Stimulated activated CD8-positive, alpha-beta memory T cell treated with anti-CD3 and anti-CD28 coated beads, Interleukin-4, amount 100 ng/mL, for 1 hour (primary cell): Measurements from ENCODE around the gene USP14.
A peak's percentile ranks its signal among the peaks of the same experiment; 100 is the strongest.
"Not testable (repeated sequence)": the region's sequence is repeated elsewhere in the genome, so short reads cannot be mapped to it uniquely, and the experiment has no call there.

Experiments
- DNase-seq, 2 donors: peaks; one replicate each; pipeline ENCODE4 v3.0.0-alpha.2; 2020; ENCODE audit warnings: low read depth in 2 of 2, low spot score in 1 of 2

Gene USP14

DNA sequence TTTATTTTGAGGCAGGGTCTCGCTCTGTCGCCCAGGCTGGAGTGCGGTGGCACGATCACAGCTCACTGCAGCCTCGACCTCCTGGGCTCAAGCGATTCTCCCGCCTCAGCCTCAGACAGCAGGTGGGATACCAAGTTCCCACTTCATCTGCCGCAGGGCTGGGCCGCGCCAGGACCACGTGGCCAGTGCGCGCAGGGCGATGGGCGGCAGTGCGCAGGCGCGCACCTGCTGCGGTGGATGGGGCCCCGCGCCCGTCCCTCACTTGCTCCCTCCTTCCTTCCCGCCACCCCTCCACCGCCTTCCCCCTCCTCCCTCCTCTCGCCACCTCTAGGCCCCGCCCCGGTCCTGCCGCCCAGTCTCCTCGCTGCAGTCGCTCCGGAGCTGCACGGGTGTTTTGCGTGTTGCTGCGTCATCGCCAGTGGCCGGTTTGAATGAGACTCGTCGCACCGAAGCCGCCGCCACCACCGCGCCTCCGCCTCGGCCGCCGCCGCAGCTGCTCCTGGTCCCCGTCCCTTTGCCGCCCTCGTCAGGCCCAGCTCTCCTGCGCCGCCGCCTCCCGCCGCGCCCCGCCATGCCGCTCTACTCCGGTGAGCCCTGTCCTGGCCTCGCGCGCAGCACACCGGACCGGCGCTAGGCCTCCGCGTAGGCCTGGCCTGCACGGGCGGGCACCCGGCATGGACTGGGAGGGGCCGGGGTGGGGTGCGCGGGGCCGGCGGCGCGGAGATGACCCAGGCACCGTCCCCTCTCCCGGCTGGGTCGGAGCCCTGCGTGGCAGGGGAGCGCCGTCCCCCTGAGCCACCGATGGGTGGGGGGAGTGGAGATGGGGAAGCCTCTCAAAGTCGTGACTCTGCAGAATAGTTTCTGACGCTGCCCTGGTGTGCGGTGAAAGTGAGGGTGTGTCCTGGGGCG lies at the start of gene USP14:
Gene USP14 (plus strand): TSS at position 430 of the 909 bp plus-strand sequence. CDS start 142 bp downstream, at position 572.
- peak; percentile 78 to 94 for DNase-seq

GRCh38 chr18:108665-109063 lies 49.7 kb upstream of the USP14 start:
- DNase-seq = not testable (repeated sequence)

DNA sequence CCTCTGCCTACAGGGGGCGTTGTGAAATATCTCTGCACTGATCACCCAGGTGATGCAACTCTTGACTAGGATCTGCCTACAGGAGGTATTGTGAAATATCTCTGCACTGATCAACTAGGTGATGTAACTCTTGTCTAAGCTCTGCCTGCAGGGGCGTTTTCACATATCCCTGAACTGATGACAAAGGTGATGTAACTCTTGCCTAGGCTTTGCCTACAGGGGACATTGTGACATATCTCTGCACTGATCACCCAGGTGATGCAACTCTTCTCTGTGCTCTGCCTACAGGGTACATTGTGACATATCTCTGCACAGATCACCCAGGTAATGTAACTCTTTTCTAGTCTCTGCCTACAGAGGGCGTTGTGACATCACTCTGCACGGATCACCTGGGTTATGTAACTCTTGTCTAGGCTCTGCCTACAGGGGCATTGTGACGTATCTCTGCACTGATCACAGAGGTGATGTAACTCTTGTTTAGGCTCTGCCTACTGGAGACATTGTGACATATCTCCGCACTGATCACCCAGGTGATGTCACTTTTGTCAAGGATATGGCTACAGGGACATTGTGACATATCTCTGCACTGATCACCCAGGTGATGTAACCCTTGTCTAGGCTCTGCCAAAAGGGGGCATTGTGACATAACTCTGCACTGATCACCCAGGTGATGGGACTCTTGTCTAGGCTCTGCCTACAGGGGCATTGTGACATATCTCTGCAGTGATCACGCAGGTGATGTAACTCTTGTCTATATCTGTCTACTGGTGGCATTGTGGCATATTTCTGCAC lies 49.0 kb upstream of the USP14 start:
- not testable (repeated sequence) for DNase-seq

GRCh38 chr18:109922-110261 lies 48.5 kb upstream of the USP14 start:
- DNase-seq = not testable (repeated sequence)

DNA sequence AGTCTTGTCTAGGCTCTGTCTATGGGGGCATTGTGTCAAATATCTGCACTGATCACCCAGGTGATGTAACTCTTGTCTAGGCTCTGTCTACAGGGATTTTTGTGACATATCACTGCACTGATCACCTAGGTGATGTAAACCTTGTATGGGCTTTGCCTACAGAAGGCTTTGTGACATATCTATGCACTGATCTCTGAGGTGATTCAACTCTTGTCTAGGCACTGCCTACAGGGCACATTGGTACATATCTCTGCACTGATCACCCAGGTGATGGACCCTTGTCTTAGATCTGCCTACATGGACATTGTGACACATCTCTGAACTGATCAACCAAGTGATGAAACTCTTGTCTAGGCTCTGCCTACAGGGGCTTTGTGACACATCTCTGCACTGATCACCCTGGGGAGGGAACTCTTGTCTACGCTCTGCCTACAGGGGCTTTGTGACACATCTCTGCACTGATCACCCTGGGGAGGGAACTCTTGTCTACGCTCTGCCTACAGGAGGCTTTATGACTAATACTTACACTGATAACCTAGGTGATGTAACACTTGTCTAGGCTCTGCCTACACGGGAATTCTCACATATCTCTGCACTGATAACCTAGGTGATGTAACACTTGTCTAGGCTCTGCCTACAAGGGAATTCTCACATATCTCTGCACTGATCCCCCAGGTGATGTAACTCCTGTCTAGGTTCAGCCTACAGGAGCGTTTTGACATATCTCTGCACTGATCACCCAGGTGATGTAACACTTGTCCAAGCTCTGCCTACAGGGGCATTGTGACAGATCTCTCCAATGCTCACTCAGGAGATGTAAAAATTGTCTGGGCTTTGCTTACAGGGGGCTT lies 47.8 kb upstream of the USP14 start:
- not testable (repeated sequence) for DNase-seq

- DNase-seq = peak; percentile 32 to 57
Observed at GRCh38 chr18:111306-112014, 46.9 kb upstream of the USP14 start.

DNA sequence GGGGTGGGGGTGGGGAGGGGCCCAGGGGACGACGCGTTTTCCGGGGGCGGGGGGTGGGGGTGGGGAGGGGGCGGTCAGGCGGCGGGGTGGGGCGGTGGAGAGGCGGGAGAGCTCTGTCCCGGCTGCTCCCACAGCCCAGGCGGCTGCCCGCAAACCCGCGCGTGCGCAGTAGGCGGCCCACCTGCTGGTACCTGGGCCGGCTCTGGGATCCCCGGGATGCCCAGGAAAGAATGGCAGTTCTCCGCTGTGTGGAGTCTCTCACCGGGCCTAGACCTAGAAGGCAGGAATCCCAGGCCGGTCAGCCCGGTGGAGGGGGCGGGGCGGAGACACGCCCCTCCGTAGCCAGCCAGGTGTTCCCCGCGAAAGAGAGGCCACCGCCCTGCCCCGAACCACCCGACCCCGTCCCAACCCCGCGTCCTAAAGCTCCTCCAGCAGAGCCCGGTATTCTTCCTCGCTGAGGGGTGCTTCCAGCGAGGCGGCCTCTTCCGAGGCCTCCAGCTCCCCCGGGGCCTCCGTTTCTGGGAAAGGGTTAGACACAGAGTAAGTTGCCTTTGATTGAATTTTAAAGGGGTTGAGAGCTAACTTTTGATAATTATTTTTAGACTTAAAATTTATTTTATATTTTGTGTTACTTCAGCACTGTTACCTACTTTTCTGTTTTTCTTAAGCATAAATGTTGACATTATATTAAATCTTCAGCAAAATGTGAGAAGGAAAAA lies 46.2 kb upstream of the USP14 start:
- DNase-seq = not testable (repeated sequence)

DNA sequence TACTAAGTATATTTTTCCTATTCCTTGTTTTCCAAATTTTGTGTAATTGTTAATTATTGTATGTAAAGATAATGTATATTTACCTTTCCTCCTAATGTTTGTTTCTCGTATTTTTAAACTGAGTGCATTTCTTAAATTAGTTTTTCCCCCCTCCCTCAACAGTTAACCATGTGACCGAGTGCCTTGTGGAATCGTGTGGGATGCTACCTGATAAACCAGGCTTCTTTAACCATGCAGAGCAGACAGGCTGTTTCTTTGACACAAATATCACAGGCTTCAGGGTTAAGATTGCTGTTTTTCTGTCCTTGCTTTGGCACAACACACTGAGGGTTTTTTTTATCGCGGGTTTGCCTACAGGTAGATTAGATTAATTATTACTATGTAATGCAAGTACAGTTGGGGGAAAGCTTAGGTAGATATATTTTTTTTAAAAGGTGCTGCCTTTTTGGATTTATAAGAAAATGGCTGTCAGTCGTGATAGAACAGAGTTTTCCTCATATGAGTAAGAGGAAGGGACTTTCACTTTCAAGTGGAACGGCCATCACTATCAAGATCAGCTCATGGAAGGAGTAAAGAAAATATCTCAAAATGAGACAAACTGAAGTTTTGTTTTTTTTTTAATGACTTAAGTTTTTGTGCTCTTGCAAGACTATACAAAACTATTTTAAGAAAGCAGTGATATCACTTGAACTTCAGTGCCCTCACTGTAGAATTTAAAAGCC lies 37.7 kb upstream of the USP14 start:
- not testable (repeated sequence) for DNase-seq

GRCh38 chr18:135045-135444 lies 23.3 kb upstream of the USP14 start:
- no peak for DNase-seq

DNA sequence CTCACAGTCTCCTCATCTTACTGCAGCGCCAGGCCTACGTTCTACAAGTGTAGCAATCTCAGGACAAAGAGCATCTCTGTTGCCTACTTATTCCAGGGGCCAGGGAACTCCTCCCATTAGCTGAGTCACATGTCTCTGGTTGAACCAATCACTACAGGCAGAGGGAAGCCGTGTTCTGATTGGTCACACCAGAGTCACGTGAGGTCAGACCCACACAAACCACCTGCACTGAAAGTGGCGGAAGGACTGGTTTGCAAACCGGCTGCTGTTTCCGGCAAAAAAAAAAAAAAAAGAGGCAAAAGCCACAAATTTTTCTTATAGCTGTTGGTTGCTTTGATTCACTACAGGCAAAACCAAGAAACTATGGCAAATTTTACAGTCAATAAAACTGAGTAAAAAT lies 21.9 kb upstream of the USP14 start:
- DNase-seq = no peak

DNA sequence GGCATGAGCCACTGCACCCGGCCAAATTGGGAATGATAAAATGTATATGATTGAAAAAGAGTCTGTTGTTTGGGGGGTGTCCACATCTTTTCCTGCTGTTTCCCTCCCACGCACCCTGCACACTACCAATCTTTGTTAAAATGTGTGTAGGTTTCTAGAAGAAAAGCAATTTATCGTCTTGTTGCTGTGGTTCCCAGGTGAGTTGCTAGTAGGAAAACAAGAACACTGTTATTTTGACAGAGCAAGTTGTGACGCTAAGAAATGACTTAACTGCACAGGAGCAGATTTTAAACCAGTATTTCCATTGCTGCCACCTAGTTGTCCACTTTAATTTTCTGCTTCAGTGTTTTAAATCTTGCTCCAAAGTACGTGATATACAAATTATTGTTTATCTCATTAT lies 21.0 kb upstream of the USP14 start:
- no peak for DNase-seq

- no peak for DNase-seq
Observed at GRCh38 chr18:140670-141266, 17.6 kb upstream of the USP14 start.

GRCh38 chr18:142624-143296 lies 15.6 kb upstream of the USP14 start:
- not testable (repeated sequence) for DNase-seq

GRCh38 chr18:148841-149240 lies 9.5 kb upstream of the USP14 start:
- DNase-seq = no peak

GRCh38 chr18:154151-154550 lies 4.2 kb upstream of the USP14 start:
- no peak for DNase-seq

- no peak for DNase-seq
Observed at GRCh38 chr18:155688-156087, 2.7 kb upstream of the USP14 start.

GRCh38 chr18:156514-157230 lies 1.7 kb upstream of the USP14 start:
- no peak for DNase-seq
